ENCODE data around the gene GRID1. TPM values are rescaled to one million over a fixed set of nuclear protein-coding genes. Genes with fewer than 3 reads are reported as not detected.

GRID1 gene
- total RNA-seq, 1 donor from 2014 or later = 9.2 TPM

- no peak for DNase-seq (ENCODE audit: extremely low spot score, unreplicated experiment)
- peaks cover 13% of the 10 kb centered on the region for H3K27me3 Mint-ChIP-seq
- H3K36me3 Mint-ChIP-seq = no peaks in the 10 kb centered on the region
- H3K9me3 Mint-ChIP-seq = no peaks in the 10 kb centered on the region
- H3K4me3 Mint-ChIP-seq = no peak overlapping the region
- H3K4me1 Mint-ChIP-seq (ENCODE audit: unreplicated experiment) = no peaks in the 10 kb centered on the region
- no peak for TF ChIP-seq CTCF (conservative IDR thresholded peaks at IDR 0.05)
- H3K27ac Mint-ChIP-seq = no peak overlapping the region
These were observed 310.7 kb downstream of the GRID1 start for GRCh38 chr10:86055928-86056327.

DNA sequence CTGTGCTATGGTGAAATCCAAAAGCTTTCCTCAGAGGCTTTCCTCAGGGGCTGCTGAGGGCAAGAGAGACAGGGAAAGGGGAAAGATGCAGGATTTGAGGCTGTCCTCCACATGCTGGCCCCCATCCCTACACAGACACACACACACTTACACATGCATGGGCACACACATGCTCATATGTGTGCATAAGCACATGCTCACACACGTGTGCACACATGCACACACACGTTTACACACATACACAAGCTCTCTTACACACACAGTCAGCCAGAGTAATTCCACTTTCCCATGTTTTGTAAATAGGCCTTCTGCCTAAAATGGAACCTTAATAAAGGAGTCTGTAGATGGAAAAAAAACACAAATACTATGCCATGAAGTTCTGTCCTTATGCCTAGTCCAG is 312.9 kb downstream of the GRID1 start:
- no peak overlapping the region for H3K27ac Mint-ChIP-seq
- no peak overlapping the region for H3K4me3 Mint-ChIP-seq
- H3K9me3 Mint-ChIP-seq = no peaks in the 10 kb centered on the region
- peaks cover 12% of the 10 kb centered on the region for H3K27me3 Mint-ChIP-seq
- DNase-seq (ENCODE audit: extremely low spot score, unreplicated experiment) = no peak
- no peaks in the 10 kb centered on the region for H3K4me1 Mint-ChIP-seq (ENCODE audit: unreplicated experiment)
- no peak for TF ChIP-seq CTCF (conservative IDR thresholded peaks at IDR 0.05)
- no peaks in the 10 kb centered on the region for H3K36me3 Mint-ChIP-seq

- peaks cover 5% of the 10 kb centered on the region for H3K4me1 Mint-ChIP-seq (ENCODE audit: unreplicated experiment)
- no peak for DNase-seq (ENCODE audit: extremely low spot score, unreplicated experiment)
- no peak overlapping the region for H3K27ac Mint-ChIP-seq
- H3K36me3 Mint-ChIP-seq = no peaks in the 10 kb centered on the region
- peaks cover 6% of the 10 kb centered on the region for H3K27me3 Mint-ChIP-seq
- no peak for TF ChIP-seq CTCF (conservative IDR thresholded peaks at IDR 0.05)
- H3K4me3 Mint-ChIP-seq = no peak overlapping the region
- no peaks in the 10 kb centered on the region for H3K9me3 Mint-ChIP-seq
These were observed 315.0 kb downstream of the GRID1 start for GRCh38 chr10:86051586-86051985.

DNA sequence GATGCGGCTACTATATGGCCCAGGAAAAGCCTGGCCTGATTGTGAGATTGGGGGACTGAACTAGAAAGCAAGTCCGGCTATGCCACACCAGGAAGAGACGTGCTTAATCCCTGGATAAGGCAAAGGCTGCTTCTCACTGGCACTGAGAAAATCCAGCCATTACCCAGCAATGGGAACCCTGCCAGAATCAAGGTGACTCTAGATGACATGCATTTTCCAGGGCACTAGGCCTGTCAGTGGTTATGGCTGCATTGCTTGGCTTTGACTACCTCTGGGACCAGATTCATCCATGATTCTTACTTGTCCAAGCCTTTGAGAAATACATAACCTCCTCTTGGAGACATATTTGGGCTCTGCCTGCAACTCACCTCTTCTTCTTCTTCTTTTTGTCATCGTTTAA is 317.2 kb downstream of the GRID1 start:
- no peak for TF ChIP-seq CTCF (conservative IDR thresholded peaks at IDR 0.05)
- no peaks in the 10 kb centered on the region for H3K27me3 Mint-ChIP-seq
- H3K27ac Mint-ChIP-seq = no peak overlapping the region
- no peaks in the 10 kb centered on the region for H3K9me3 Mint-ChIP-seq
- H3K36me3 Mint-ChIP-seq = no peaks in the 10 kb centered on the region
- no peak for DNase-seq (ENCODE audit: extremely low spot score, unreplicated experiment)
- H3K4me3 Mint-ChIP-seq = no peak overlapping the region
- H3K4me1 Mint-ChIP-seq (ENCODE audit: unreplicated experiment) = peaks cover 5% of the 10 kb centered on the region

DNA sequence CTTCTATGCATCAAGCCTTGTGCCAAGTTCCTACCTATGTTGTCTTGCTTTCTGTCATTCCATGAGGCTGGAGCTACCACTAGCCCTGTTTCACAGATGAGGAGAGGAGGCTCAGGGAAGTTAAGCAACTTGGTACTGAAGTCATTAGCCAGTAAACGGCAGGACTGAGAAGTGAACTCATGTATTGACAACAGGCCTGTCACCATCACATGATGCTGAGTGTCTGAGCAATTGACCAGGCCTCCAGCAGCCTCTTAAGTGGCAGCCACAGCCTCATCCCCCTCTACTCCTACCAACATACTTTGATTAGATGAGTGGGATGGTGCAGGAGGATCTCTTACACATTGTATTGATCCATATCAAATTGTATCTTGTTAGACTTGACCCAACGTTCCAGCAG is 317.6 kb downstream of the GRID1 start:
- H3K4me3 Mint-ChIP-seq = no peak overlapping the region
- H3K36me3 Mint-ChIP-seq = no peaks in the 10 kb centered on the region
- no peaks in the 10 kb centered on the region for H3K9me3 Mint-ChIP-seq
- DNase-seq (ENCODE audit: extremely low spot score, unreplicated experiment) = no peak
- TF ChIP-seq CTCF (conservative IDR thresholded peaks at IDR 0.05) = no peak
- no peaks in the 10 kb centered on the region for H3K27me3 Mint-ChIP-seq
- H3K27ac Mint-ChIP-seq = no peak overlapping the region
- peaks cover 5% of the 10 kb centered on the region for H3K4me1 Mint-ChIP-seq (ENCODE audit: unreplicated experiment)

- Mint-ChIP-seq H3K27me3 (no peaks in the 10 kb centered on the region), H3K27ac (no peak overlapping the region), H3K4me1 (ENCODE audit: unreplicated experiment) (peaks cover 5% of the 10 kb centered on the region), H3K4me3 (no peak overlapping the region), H3K36me3 (no peaks in the 10 kb centered on the region), H3K9me3 (no peaks in the 10 kb centered on the region)
- no peak for TF ChIP-seq CTCF (conservative IDR thresholded peaks at IDR 0.05)
- DNase-seq (ENCODE audit: extremely low spot score, unreplicated experiment) = no peak
These were observed 318.0 kb downstream of the GRID1 start for GRCh38 chr10:86048571-86048970.

All from type B pancreatic cell (in vitro differentiated cells).